Activated T-cell treated with anti-CD3 and anti-CD28 coated beads, Interleukin-2, amount 50 U/mL, for 24 hours (primary cell): ENCODE measurements around the gene SUPT3H.
"Not testable (repeated sequence)": the region's sequence is repeated elsewhere in the genome, so short reads cannot be mapped to it uniquely, and the experiment has no call there.

Source experiments
- DNase-seq: peaks from one replicate; pipeline ENCODE4 v3.0.0-alpha.2; 2020
- H3K27ac Mint-ChIP-seq: 2 replicates; pipeline ENCODE4 v1.8.0; 2020; ENCODE audit warnings: mild to moderate bottlenecking, mixed read lengths
- H3K27me3 Mint-ChIP-seq: 2 replicates; pipeline ENCODE4 v1.8.0; 2020; ENCODE audit warnings: mixed read lengths
- H3K36me3 Mint-ChIP-seq: 2 replicates; pipeline ENCODE4 v1.8.0; 2020; ENCODE audit warnings: low read depth, mixed read lengths
- H3K4me1 Mint-ChIP-seq: 2 replicates; pipeline ENCODE4 v1.8.0; 2020; ENCODE audit warnings: low read depth, mixed read lengths
- H3K4me3 Mint-ChIP-seq: 2 replicates; pipeline ENCODE4 v1.8.0; 2020; ENCODE audit warnings: mild to moderate bottlenecking, moderate library complexity, mixed read lengths
- H3K9me3 Mint-ChIP-seq: 2 replicates; pipeline ENCODE4 v1.8.0; 2020; ENCODE audit warnings: mixed read lengths

Gene SUPT3H

GRCh38 chr6:45092135-45092534 lies 285.6 kb downstream of the SUPT3H start:
- H3K36me3 Mint-ChIP-seq: no peaks in the 10 kb centered on the region
- no peaks in the 10 kb centered on the region for H3K27me3 Mint-ChIP-seq
- H3K4me3 Mint-ChIP-seq: no peak overlapping the region
- no peak for DNase-seq
- no peak overlapping the region for H3K27ac Mint-ChIP-seq
- no peaks in the 10 kb centered on the region for H3K9me3 Mint-ChIP-seq
- no peaks in the 10 kb centered on the region for H3K4me1 Mint-ChIP-seq

- Mint-ChIP-seq H3K4me1 (peaks cover 23% of the 10 kb centered on the region), H3K27me3 (no peaks in the 10 kb centered on the region), H3K36me3 (peaks cover 5% of the 10 kb centered on the region), H3K9me3 (peaks cover 5% of the 10 kb centered on the region), H3K27ac (no peak overlapping the region), H3K4me3 (no peak overlapping the region)
- no peak for DNase-seq
Measured at GRCh38 chr6:45086360-45087084, 291.2 kb downstream of the SUPT3H start.

- peak overlapping the region; percentile 48 for H3K27ac Mint-ChIP-seq
- H3K4me3 Mint-ChIP-seq: no peak overlapping the region
- H3K4me1 Mint-ChIP-seq: peaks cover 23% of the 10 kb centered on the region
- peaks cover 5% of the 10 kb centered on the region for H3K36me3 Mint-ChIP-seq
- no peak for DNase-seq
- H3K27me3 Mint-ChIP-seq: no peaks in the 10 kb centered on the region
- H3K9me3 Mint-ChIP-seq: peaks cover 13% of the 10 kb centered on the region
Measured at GRCh38 chr6:45084257-45084656, 293.5 kb downstream of the SUPT3H start.

GRCh38 chr6:45082091-45082490 lies 295.6 kb downstream of the SUPT3H start:
- Mint-ChIP-seq H3K36me3 (peaks cover 17% of the 10 kb centered on the region), H3K4me3 (no peak overlapping the region), H3K27me3 (no peaks in the 10 kb centered on the region), H3K9me3 (peaks cover 22% of the 10 kb centered on the region), H3K27ac (no peak overlapping the region), H3K4me1 (peaks cover 23% of the 10 kb centered on the region)
- no peak for DNase-seq

GRCh38 chr6:45081634-45082033 lies 296.1 kb downstream of the SUPT3H start:
- no peak for DNase-seq
- Mint-ChIP-seq H3K36me3 (peaks cover 17% of the 10 kb centered on the region), H3K4me3 (no peak overlapping the region), H3K27me3 (no peaks in the 10 kb centered on the region), H3K4me1 (peaks cover 23% of the 10 kb centered on the region), H3K9me3 (peaks cover 22% of the 10 kb centered on the region), H3K27ac (no peak overlapping the region)

GRCh38 chr6:45078432-45078831 lies 299.3 kb downstream of the SUPT3H start:
- Mint-ChIP-seq H3K27ac (no peak overlapping the region), H3K9me3 (peaks cover 18% of the 10 kb centered on the region), H3K36me3 (peaks cover 13% of the 10 kb centered on the region), H3K27me3 (no peaks in the 10 kb centered on the region), H3K4me1 (peaks cover 22% of the 10 kb centered on the region), H3K4me3 (no peak overlapping the region)
- DNase-seq: no peak

GRCh38 chr6:45076217-45076930 lies 301.4 kb downstream of the SUPT3H start:
- Mint-ChIP-seq H3K9me3 (peaks cover 18% of the 10 kb centered on the region), H3K4me3 (no peak overlapping the region), H3K27ac (no peak overlapping the region), H3K27me3 (no peaks in the 10 kb centered on the region), H3K36me3 (peaks cover 13% of the 10 kb centered on the region), H3K4me1 (peaks cover 33% of the 10 kb centered on the region)
- DNase-seq: no peak

- Mint-ChIP-seq H3K27ac (peak overlapping the region; percentile 16), H3K9me3 (peaks cover 18% of the 10 kb centered on the region), H3K36me3 (peaks cover 13% of the 10 kb centered on the region), H3K27me3 (no peaks in the 10 kb centered on the region), H3K4me1 (peaks cover 34% of the 10 kb centered on the region), H3K4me3 (no peak overlapping the region)
- DNase-seq: no peak
Measured at GRCh38 chr6:45075246-45075645, 302.5 kb downstream of the SUPT3H start.

- peaks cover 13% of the 10 kb centered on the region for H3K36me3 Mint-ChIP-seq
Measured at GRCh38 chr6:45074439-45074838, 303.3 kb downstream of the SUPT3H start.

GRCh38 chr6:45073771-45074170 lies 304.0 kb downstream of the SUPT3H start:
- Mint-ChIP-seq H3K27ac (peak overlapping the region; percentile 76), H3K9me3 (peaks cover 9% of the 10 kb centered on the region), H3K4me1 (peaks cover 34% of the 10 kb centered on the region), H3K4me3 (no peak overlapping the region), H3K36me3 (peaks cover 12% of the 10 kb centered on the region), H3K27me3 (no peaks in the 10 kb centered on the region)
- DNase-seq: no peak

More at GRCh38 chr6:45074439-45074838, 303.3 kb downstream of the SUPT3H start:
- peaks cover 11% of the 10 kb centered on the region for H3K9me3 Mint-ChIP-seq
- DNase-seq: no peak
- H3K27me3 Mint-ChIP-seq: no peaks in the 10 kb centered on the region
- no peak overlapping the region for H3K4me3 Mint-ChIP-seq
- H3K27ac Mint-ChIP-seq: peak overlapping the region; percentile 37
- H3K4me1 Mint-ChIP-seq: peaks cover 34% of the 10 kb centered on the region

- H3K4me1 Mint-ChIP-seq: peaks cover 34% of the 10 kb centered on the region
- no peak for DNase-seq
- no peaks in the 10 kb centered on the region for H3K27me3 Mint-ChIP-seq
- H3K36me3 Mint-ChIP-seq: peaks cover 2% of the 10 kb centered on the region
- peak overlapping the region; percentile 5 for H3K27ac Mint-ChIP-seq
- H3K9me3 Mint-ChIP-seq: no peaks in the 10 kb centered on the region
- H3K4me3 Mint-ChIP-seq: no peak overlapping the region
Measured at GRCh38 chr6:45072673-45073072, 305.1 kb downstream of the SUPT3H start.

GRCh38 chr6:45072016-45072415 lies 305.7 kb downstream of the SUPT3H start:
- Mint-ChIP-seq H3K27me3 (no peaks in the 10 kb centered on the region), H3K27ac (no peak overlapping the region), H3K4me3 (no peak overlapping the region), H3K4me1 (peaks cover 34% of the 10 kb centered on the region), H3K36me3 (no peaks in the 10 kb centered on the region), H3K9me3 (no peaks in the 10 kb centered on the region)
- no peak for DNase-seq

- peaks cover 21% of the 10 kb centered on the region for H3K4me1 Mint-ChIP-seq
- no peaks in the 10 kb centered on the region for H3K27me3 Mint-ChIP-seq
- DNase-seq: no peak
- no peaks in the 10 kb centered on the region for H3K36me3 Mint-ChIP-seq
- no peaks in the 10 kb centered on the region for H3K9me3 Mint-ChIP-seq
- no peak overlapping the region for H3K4me3 Mint-ChIP-seq
- no peak overlapping the region for H3K27ac Mint-ChIP-seq
Measured at GRCh38 chr6:45069091-45069490, 308.6 kb downstream of the SUPT3H start.

- H3K27me3 Mint-ChIP-seq, H3K4me3 Mint-ChIP-seq, DNase-seq, H3K4me1 Mint-ChIP-seq, H3K27ac Mint-ChIP-seq, H3K9me3 Mint-ChIP-seq, H3K36me3 Mint-ChIP-seq: not testable (repeated sequence)
Measured at GRCh38 chr6:45067446-45067845, 310.3 kb downstream of the SUPT3H start.

GRCh38 chr6:45062659-45063058 lies 315.1 kb downstream of the SUPT3H start:
- not testable (repeated sequence) for H3K27me3 Mint-ChIP-seq, H3K27ac Mint-ChIP-seq, H3K4me1 Mint-ChIP-seq, DNase-seq, H3K36me3 Mint-ChIP-seq, H3K4me3 Mint-ChIP-seq
- H3K9me3 Mint-ChIP-seq: peaks cover 12% of the 10 kb centered on the region
